Kidney (tissue), 14 donors: ENCODE results near the gene FOXP2. TPM values are rescaled to one million over a fixed set of nuclear protein-coding genes. Genes with fewer than 3 reads are reported as not detected.

Source experiments
- DNase-seq, 5 donors: peaks; one replicate each; pipeline ENCODE4 v3.0.0-alpha.2; 2013 to 2020
- FAIRE-seq: peaks from 2 replicates; lab custom pipeline; 2012; peaks lifted over from hg19 to GRCh38; lab: Jason Lieb, UNC
- H3K27ac ChIP-seq, 2 donors: one replicate each; pipeline ENCODE4 v1.7.0; 2013; ENCODE audit warnings: low read depth in 2 of 2, low read length in 2 of 2, inconsistent platforms in 1 of 2
- H3K27me3 ChIP-seq: one replicate; pipeline ENCODE4 v1.7.1; 2013; ENCODE audit warnings: low read length, inconsistent platforms; ENCODE audit not compliant: control insufficient read depth, insufficient read depth
- H3K36me3 ChIP-seq, 3 donors: one replicate each; pipeline versions ENCODE4 v1.7.0 to v1.7.1; 2013; ENCODE audit warnings: low read length in 3 of 3, control low read depth in 1 of 3, inconsistent platforms in 1 of 3; ENCODE audit not compliant: insufficient read depth in 3 of 3, control insufficient read depth in 2 of 3
- H3K4me1 ChIP-seq, 3 donors: one replicate each; pipeline versions ENCODE4 v1.7.0 to v1.7.1; 2013; ENCODE audit warnings: low read length in 3 of 3, inconsistent platforms in 1 of 3, low read depth in 1 of 3; ENCODE audit not compliant: control insufficient read depth in 2 of 3, insufficient read depth in 2 of 3
- H3K4me3 ChIP-seq, 3 donors: one replicate each; pipeline versions ENCODE4 v1.7.0 to v1.8.1; 2013; ENCODE audit warnings: low read length in 3 of 3, control low read depth in 1 of 3, inconsistent platforms in 1 of 3
- H3K9ac ChIP-seq, 3 donors: one replicate each; pipeline versions ENCODE4 v1.7.0 to v1.7.1; 2013; ENCODE audit warnings: low read length in 3 of 3, control low read depth in 1 of 3, inconsistent platforms in 1 of 3
- H3K9me3 ChIP-seq, 3 donors: one replicate each; pipeline versions ENCODE4 v1.7.0 to v1.7.1; 2013; ENCODE audit warnings: low read length in 3 of 3, control low read depth in 1 of 3, inconsistent platforms in 1 of 3; ENCODE audit not compliant: control insufficient read depth in 2 of 3, insufficient read depth in 1 of 3
- intact Hi-C: fragments of 100-400 bp; cut with DNase I; formaldehyde crosslinking; loops from one replicate; pipeline ENCODE4 v1.11.1; 2022
- polyA plus RNA-seq: library from polyadenylated mRNA; stranded (reverse); fragments of 350-450 nt; fragmentation: Illumina TruSeq; extraction: RNeasy Lipid Tissue Mini Kit (QIAGEN cat#74804); gene quantifications from one replicate; pipeline ENCODE4 v1.2.3, GENCODE V29; 2014; ENCODE audit warnings: low read depth, low replicate concordance; ENCODE audit not compliant: insufficient read depth
- total RNA-seq: library from RNA; stranded (reverse); fragmentation: NEBNext Ultra II Directional; extraction: Animal tissue kit (Norgen Biotek cat#: 25700); gene quantifications from one replicate; pipeline ENCODE4 v1.2.1, GENCODE V29; 2021
- TF ChIP-seq, protein P1 (sequence below): IDR thresholded peaks from 3 replicates; pipeline ENCODE4 v1.5.1; 2012; ENCODE audit warnings: mild to moderate bottlenecking, moderate library complexity, borderline replicate concordance; ENCODE audit not compliant: insufficient read depth; ENCODE audit errors: extremely low read depth
- donor health status: control.
- donor health status: control.
- donor health status: control.
- donor health status: control.
- donor health status: control.
- donor health status: DM: yes; HTN: yes; CAD: no.
- donor health status: Normal renal cell carcinoma (clear cell type).

Gene FOXP2
- total and polyA plus RNA-seq, 2 donors from 2014 or later: 0.69 to 8.0 TPM

DNA sequence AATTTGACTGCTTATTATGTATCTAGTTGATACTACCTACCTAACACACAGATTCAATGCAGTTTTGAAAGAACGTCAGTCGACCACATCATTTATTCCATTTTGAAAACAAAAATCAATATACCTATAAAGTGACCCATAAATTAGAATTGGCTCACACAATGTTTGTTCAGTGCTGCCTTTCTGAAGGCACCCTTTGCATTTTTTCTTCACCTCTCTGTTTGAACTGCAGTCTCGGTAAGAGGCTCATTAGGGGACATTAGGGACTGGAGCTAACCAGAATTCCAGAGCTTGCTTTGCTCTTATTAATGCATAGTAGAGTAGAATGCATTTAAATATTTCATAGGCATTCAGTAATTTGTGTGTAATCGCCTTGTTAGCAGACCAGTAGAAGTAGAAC, 234.1 kb downstream of the FOXP2 start:
- Histone ChIP-seq H3K4me1 (no peaks in the 10 kb centered on the region), H3K27me3 (no peaks in the 10 kb centered on the region), H3K9me3 (no peaks in the 10 kb centered on the region), H3K9ac (no peak overlapping the region), H3K4me3 (no peak overlapping the region), H3K36me3 (no peaks in the 10 kb centered on the region), H3K27ac (no peak overlapping the region)
- TF ChIP-seq, protein P1, sequence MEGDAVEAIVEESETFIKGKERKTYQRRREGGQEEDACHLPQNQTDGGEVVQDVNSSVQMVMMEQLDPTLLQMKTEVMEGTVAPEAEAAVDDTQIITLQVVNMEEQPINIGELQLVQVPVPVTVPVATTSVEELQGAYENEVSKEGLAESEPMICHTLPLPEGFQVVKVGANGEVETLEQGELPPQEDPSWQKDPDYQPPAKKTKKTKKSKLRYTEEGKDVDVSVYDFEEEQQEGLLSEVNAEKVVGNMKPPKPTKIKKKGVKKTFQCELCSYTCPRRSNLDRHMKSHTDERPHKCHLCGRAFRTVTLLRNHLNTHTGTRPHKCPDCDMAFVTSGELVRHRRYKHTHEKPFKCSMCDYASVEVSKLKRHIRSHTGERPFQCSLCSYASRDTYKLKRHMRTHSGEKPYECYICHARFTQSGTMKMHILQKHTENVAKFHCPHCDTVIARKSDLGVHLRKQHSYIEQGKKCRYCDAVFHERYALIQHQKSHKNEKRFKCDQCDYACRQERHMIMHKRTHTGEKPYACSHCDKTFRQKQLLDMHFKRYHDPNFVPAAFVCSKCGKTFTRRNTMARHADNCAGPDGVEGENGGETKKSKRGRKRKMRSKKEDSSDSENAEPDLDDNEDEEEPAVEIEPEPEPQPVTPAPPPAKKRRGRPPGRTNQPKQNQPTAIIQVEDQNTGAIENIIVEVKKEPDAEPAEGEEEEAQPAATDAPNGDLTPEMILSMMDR: no peak
- FAIRE-seq: no peak
- no peak for DNase-seq
- intact Hi-C loops: no loop called here

DNA sequence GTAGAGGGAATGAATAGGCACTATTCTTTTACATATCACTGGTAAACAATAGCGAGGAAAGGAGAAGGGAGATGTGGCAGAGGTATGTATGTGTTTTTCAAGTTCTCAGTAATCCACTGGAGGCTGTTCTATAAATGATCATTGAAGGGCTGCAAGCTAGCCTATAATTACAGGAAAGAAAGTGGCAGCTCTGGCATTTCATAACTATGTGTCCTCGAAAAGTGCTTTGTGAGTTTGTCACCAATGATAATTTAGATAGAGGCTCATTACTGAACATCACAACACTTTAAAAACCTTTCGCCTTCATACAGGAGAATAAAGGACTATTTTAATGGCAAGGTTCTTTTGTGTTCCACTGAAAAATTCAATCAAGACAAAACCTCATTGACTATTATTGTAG, 235.1 kb downstream of the FOXP2 start:
- DNase-seq (no peak), FAIRE-seq (no peak)
- Histone ChIP-seq H3K9ac (no peak overlapping the region), H3K9me3 (no peaks in the 10 kb centered on the region), H3K27me3 (no peaks in the 10 kb centered on the region), H3K27ac (no peak overlapping the region), H3K4me1 (no peaks in the 10 kb centered on the region), H3K4me3 (no peak overlapping the region), H3K36me3 (no peaks in the 10 kb centered on the region)
- intact Hi-C loops: no loop called here
- TF ChIP-seq, protein P1: no peak

DNA sequence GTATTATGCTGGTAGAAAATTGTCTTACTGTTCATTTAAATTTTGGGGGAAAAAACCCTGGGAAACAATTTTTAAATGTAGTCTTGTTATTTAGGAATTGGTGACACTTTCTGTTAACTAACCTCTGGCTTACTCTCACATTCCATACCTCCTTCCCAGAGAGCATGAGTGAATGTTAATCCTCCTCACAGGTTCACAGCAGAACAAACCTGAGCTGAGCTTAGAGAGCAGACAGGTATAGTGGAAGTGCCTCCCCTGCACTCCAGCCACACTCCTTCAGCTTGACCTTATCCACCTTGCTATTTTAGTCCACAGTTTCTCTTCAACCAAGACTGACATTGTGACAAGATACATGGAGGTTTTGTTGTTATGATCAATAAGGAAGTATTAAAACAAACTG, 235.9 kb downstream of the FOXP2 start:
- Histone ChIP-seq H3K9me3 (no peaks in the 10 kb centered on the region), H3K9ac (no peak overlapping the region), H3K4me1 (no peaks in the 10 kb centered on the region), H3K36me3 (no peaks in the 10 kb centered on the region), H3K27ac (no peak overlapping the region), H3K27me3 (no peaks in the 10 kb centered on the region), H3K4me3 (no peak overlapping the region)
- intact Hi-C loops: no loop called here
- no peak for FAIRE-seq
- DNase-seq: no peak
- TF ChIP-seq, protein P1: no peak

DNA sequence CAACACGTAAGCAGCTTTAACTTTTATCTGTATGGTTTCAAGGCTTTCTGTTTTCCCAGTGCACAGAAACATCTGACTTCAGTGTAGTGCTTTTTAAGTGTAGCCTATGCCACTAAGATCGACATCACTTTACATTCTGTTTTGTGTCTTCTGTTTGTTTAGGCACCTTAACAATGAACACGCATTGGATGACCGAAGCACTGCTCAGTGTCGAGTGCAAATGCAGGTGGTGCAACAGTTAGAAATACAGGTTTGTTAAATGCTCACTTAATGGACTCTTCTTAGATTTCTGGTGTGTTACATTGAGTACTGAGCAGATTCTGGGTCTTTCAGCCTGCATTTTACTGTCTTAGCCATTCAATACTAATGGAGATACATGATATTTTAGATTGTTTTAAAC, 237.4 kb downstream of the FOXP2 start:
- TF ChIP-seq, protein P1: no peak
- no peak overlapping the region for H3K27ac ChIP-seq
- H3K9ac ChIP-seq: no peak overlapping the region
- no peak for DNase-seq
- no peaks in the 10 kb centered on the region for H3K9me3 ChIP-seq
- no peaks in the 10 kb centered on the region for H3K4me1 ChIP-seq
- H3K36me3 ChIP-seq: no peaks in the 10 kb centered on the region
- no peak for FAIRE-seq
- no peaks in the 10 kb centered on the region for H3K27me3 ChIP-seq
- intact Hi-C loops: no loop called here
- H3K4me3 ChIP-seq: no peak overlapping the region
